HepG2 (cell line): Measurements from ENCODE around the gene ELMOD3. TPM values are rescaled to one million over a fixed set of nuclear protein-coding genes. Genes with fewer than 3 reads are reported as not detected.

Source experiments
- ATAC-seq: fragments of 200-7000 bp; cut with Tn5 transposase; 3 replicates; pipeline ENCODE4 v1.9.1; 2020; ENCODE audit warnings: mild to moderate bottlenecking, moderate library complexity
- BruUV-seq: library from RNA; stranded (reverse); fragments of 400-500 nt; replicated peaks from 2 replicates; lab custom pipeline; 2021; lab: Mats Ljungman, UMichigan
- CTCF ChIA-PET: fragments of 300-600 bp; formaldehyde crosslinking; extraction: SDS; loops from one replicate; lab custom pipeline; 2021; ENCODE audit warnings: low total read pairs, inconsistent platforms, low intra/inter-chr PET ratio; lab: Yijun Ruan, JAX
- POLR2A ChIA-PET: fragments of 350-600 bp; sonication (Branson Sonifier 250); formaldehyde crosslinking; loops from one replicate; lab custom pipeline; 2020; ENCODE audit warnings: antibody characterized with exemption, inconsistent platforms; lab: Yijun Ruan, JAX
- DNase-seq: peaks from one replicate; pipeline ENCODE4 v3.0.0-alpha.2; 2015; ENCODE audit warnings: low spot score
- FAIRE-seq: peaks from 3 replicates; lab custom pipeline; 2011; peaks lifted over from hg19 to GRCh38; lab: Jason Lieb, UNC
- H2AFZ ChIP-seq: one replicate; pipeline ENCODE4 v1.6.1; 2011; ENCODE audit warnings: low read length, inconsistent platforms
- H3K27ac ChIP-seq: fragments of 300-600 bp; 3 replicates; pipeline ENCODE4 v1.8.0; 2011; ENCODE audit warnings: mixed run types, mild to moderate bottlenecking, mixed read lengths, low read length, inconsistent platforms; ENCODE audit not compliant: insufficient read depth; ENCODE audit errors: extremely low read length
- H3K27me3 ChIP-seq, 2 experiments: fragments of 200-600 bp in 1 of 2; 2 replicates in 1 of 2; 3 replicates in 1 of 2; pipeline versions ENCODE4 v1.6.0 to v1.8.0; 2011; ENCODE audit warnings: low read length in 2 of 2, mild to moderate bottlenecking in 2 of 2, moderate library complexity in 2 of 2, inconsistent platforms in 1 of 2; ENCODE audit not compliant: insufficient read depth in 2 of 2, control insufficient read depth in 1 of 2
- H3K36me3 ChIP-seq, 2 experiments: fragments of 200-600 bp in 1 of 2; replicated peaks in 1 of 2; 2 replicates in 1 of 2; 3 replicates in 1 of 2; pipeline versions ENCODE4 v1.5.1 to v1.8.0; 2011; ENCODE audit warnings: low read length in 2 of 2, inconsistent platforms in 1 of 2; ENCODE audit not compliant: insufficient read depth in 2 of 2, control insufficient read depth in 1 of 2
- H3K4me1 ChIP-seq: 2 replicates; pipeline ENCODE4 v1.5.1; 2012; ENCODE audit warnings: low read length, inconsistent platforms; ENCODE audit not compliant: insufficient read depth
- H3K4me2 ChIP-seq: 2 replicates; pipeline ENCODE4 v1.6.0; 2011; ENCODE audit warnings: low read depth, low read length, inconsistent platforms
- H3K4me3 ChIP-seq, 3 experiments: fragments of 200-600 bp in 1 of 3; sonication (generic), shearing (Covaris generic) in 1 of 3; replicated peaks in 1 of 3; 2 replicates each; pipeline ENCODE4 v1.5.1; 2011 to 2016; ENCODE audit warnings: low read length in 3 of 3, inconsistent platforms in 2 of 3, low read depth in 2 of 3, mild to moderate bottlenecking in 2 of 3, control low read depth in 1 of 3, mixed read lengths in 1 of 3; ENCODE audit not compliant: insufficient read depth in 1 of 3
- H3K79me2 ChIP-seq: one replicate; pipeline ENCODE4 v1.6.1; 2011; ENCODE audit warnings: low read length, inconsistent platforms; ENCODE audit not compliant: insufficient read depth
- H3K9ac ChIP-seq: 2 replicates; pipeline ENCODE4 v1.6.0; 2011; ENCODE audit warnings: mild to moderate bottlenecking, low read depth, low read length, inconsistent platforms; ENCODE audit not compliant: insufficient read depth
- H3K9me3 ChIP-seq: 2 replicates; pipeline ENCODE4 v1.5.1; 2012; ENCODE audit warnings: mild to moderate bottlenecking, low read length
- H4K20me1 ChIP-seq: 2 replicates; pipeline ENCODE4 v1.6.0; 2011; ENCODE audit warnings: inconsistent platforms, mild to moderate bottlenecking, low read length, moderate library complexity; ENCODE audit not compliant: insufficient read depth
- CEBPG ChIP-seq: IDR thresholded peaks from 2 replicates; pipeline ENCODE4 v1.6.1; 2016
- MYNN ChIP-seq: sonication (generic); formaldehyde crosslinking; IDR thresholded peaks from 2 replicates; pipeline ENCODE4 v1.4.0; 2020; ENCODE audit warnings: mild to moderate bottlenecking, low read depth, missing genetic modification reagents
- MYPOP ChIP-seq: sonication (generic); formaldehyde crosslinking; IDR thresholded peaks from 2 replicates; pipeline ENCODE4 v1.8.1; 2023; ENCODE audit warnings: mild to moderate bottlenecking, moderate library complexity, missing genetic modification reagents
- PAF1 ChIP-seq: IDR thresholded peaks from 2 replicates; pipeline ENCODE4 v1.6.1; 2016; ENCODE audit warnings: missing genetic modification reagents, missing compliant biosample characterization
- POLR2A ChIP-seq, 2 experiments: IDR thresholded peaks; 2 replicates each; pipeline ENCODE4 v1.6.1; 2011; ENCODE audit warnings: low read depth in 2 of 2, low read length in 2 of 2, mild to moderate bottlenecking in 1 of 2, moderate library complexity in 1 of 2; ENCODE audit not compliant: insufficient read depth in 1 of 2
- TARDBP ChIP-seq: sonication (generic); formaldehyde crosslinking; IDR thresholded peaks from 2 replicates; pipeline ENCODE4 v1.8.0; 2022; ENCODE audit warnings: mild to moderate bottlenecking, missing genetic modification reagents
- TCF12 ChIP-seq, 2 experiments: fragments of 450-650 bp in 1 of 2; sonication (generic) in 1 of 2; formaldehyde crosslinking in 1 of 2; IDR thresholded peaks; 2 replicates each; pipeline versions ENCODE4 v1.6.1 to v1.8.0; 2017 to 2022; ENCODE audit warnings: antibody characterized with exemption in 1 of 2, mild to moderate bottlenecking in 1 of 2, missing genetic modification reagents in 1 of 2, moderate library complexity in 1 of 2
- U2AF1 ChIP-seq: fragments of 200-400 bp; formaldehyde crosslinking; optimal IDR thresholded peaks from 2 replicates; pipeline ENCODE3; 2017; ENCODE audit warnings: mild to moderate bottlenecking, low read depth, low read length
- ZBTB46 ChIP-seq: sonication (generic); formaldehyde crosslinking; IDR thresholded peaks from 2 replicates; pipeline ENCODE4 v1.4.0; 2020; ENCODE audit warnings: mild to moderate bottlenecking, missing genetic modification reagents, borderline replicate concordance
- ZBTB7B ChIP-seq: sonication (generic); formaldehyde crosslinking; IDR thresholded peaks from 2 replicates; pipeline ENCODE4 v1.4.0; 2020; ENCODE audit warnings: missing genetic modification reagents
- ZEB1 ChIP-seq: IDR thresholded peaks from 2 replicates; pipeline ENCODE4 v1.6.1; 2012; ENCODE audit warnings: mild to moderate bottlenecking, low read depth, inconsistent platforms; ENCODE audit not compliant: insufficient replicate concordance
- ZNF121 ChIP-seq: sonication (generic); formaldehyde crosslinking; IDR thresholded peaks from 2 replicates; pipeline ENCODE4 v1.5.0; 2020; ENCODE audit warnings: mild to moderate bottlenecking, missing genetic modification reagents
- ZNF138 ChIP-seq: sonication (generic); formaldehyde crosslinking; IDR thresholded peaks from 2 replicates; pipeline ENCODE4 v1.5.0; 2020; ENCODE audit warnings: mild to moderate bottlenecking, low read depth, missing genetic modification reagents
- ZNF180 ChIP-seq: sonication (generic); formaldehyde crosslinking; IDR thresholded peaks from 2 replicates; pipeline ENCODE4 v1.4.0; 2020; ENCODE audit warnings: low read depth, missing genetic modification reagents, borderline replicate concordance
- ZNF234 ChIP-seq: sonication (generic); formaldehyde crosslinking; conservative IDR thresholded peaks from 2 replicates; pipeline ENCODE4 v1.5.1; 2020; ENCODE audit warnings: mild to moderate bottlenecking, missing genetic modification reagents
- ZNF281 ChIP-seq: sonication (generic); formaldehyde crosslinking; IDR thresholded peaks from 2 replicates; pipeline ENCODE4 v1.4.0; 2020; ENCODE audit warnings: missing genetic modification reagents, borderline replicate concordance
- ZNF432 ChIP-seq: sonication (generic); formaldehyde crosslinking; IDR thresholded peaks from 2 replicates; pipeline ENCODE4 v1.5.0; 2020; ENCODE audit warnings: missing genetic modification reagents, mild to moderate bottlenecking, borderline replicate concordance
- WGBS: methylation state at CpG from one replicate; pipeline ENCODE4 v1.1.6; 2017; ENCODE audit warnings: low lambda C conversion rate; 5-methylcytosine and 5-hydroxymethylcytosine counted together
- in situ Hi-C: cut with HindIII; loops from 2 replicates; pipeline ENCODE4 v1.10.0; 2017; ENCODE audit warnings: low pct_unique_long_range_greater_than_20kb; ENCODE audit not compliant: extremely low pct_ligation_motif_present
- intact Hi-C: fragments of 100-400 bp; cut with micrococcal nuclease; formaldehyde crosslinking; loops from one replicate; pipeline ENCODE4 v1.10.0; 2022; ENCODE audit not compliant: unreplicated experiment
- polyA plus RNA-seq, 8 experiments: library from polyadenylated mRNA; depleted of rRNA in 3 of 8; stranded (reverse) in 7 of 8; unstranded in 1 of 8; fragments of >200 nt; fragmentation: Illumina TruSeq in 4 of 8; extraction: Trizol in 4 of 8; gene quantifications; 2 replicates each; pipeline versions ENCODE4 v1.2.1 to v1.2.3, GENCODE V29; 2011 to 2016; ENCODE audit warnings: low read depth in 4 of 8, missing spikeins in 1 of 8, mixed read lengths in 1 of 8; ENCODE audit not compliant: insufficient read depth in 1 of 8
- total RNA-seq, 5 experiments: library from RNA; depleted of rRNA; stranded (reverse); fragments of >200 nt; fragmentation: Illumina TruSeq; extraction: Trizol; gene quantifications; 2 replicates each; pipeline ENCODE4 v1.2.3, GENCODE V29; 2016; ENCODE audit warnings: low read depth in 1 of 5

The ELMOD3 gene
- total and polyA plus RNA-seq, 2 of the 13 experiments (the other 11 are each of a cell fraction or from before 2014, with no cell fraction given) = 13.3 to 19.5 TPM

- no peak for TF ChIP-seq ZBTB46
- TF ChIP-seq TCF12 (IDR thresholded peaks at IDR 0.05) = no peak
- TF ChIP-seq TCF12 (CRISPR knock-in tag; IDR thresholded peaks at IDR 0.05) = peak; percentile 87; the same call in 1 of the 2 replicates
- TF ChIP-seq PAF1 = no peak
These were observed 66.9 kb downstream of the ELMOD3 start (continued) for GRCh38 chr2:85421260-85422071.

- POLR2A ChIA-PET = interaction anchor here (0.5 to 5.7 kb wide), 26 partner anchors 8 to 446 kb away, joined by 3 to 363 read pairs (median 6); partner anchors contain the start of genes C2orf68, ELMOD3, GGCX and MAT2A
- intact Hi-C loops (loop anchor here (5.0 kb wide), 2 partner anchors 175 to 190 kb away; partner anchors contain the start of genes C2orf68 and RNF181), in situ Hi-C loops (loop anchor here (5.0 kb wide), 2 partner anchors 45 to 130 kb away; no protein-coding TSS in a partner anchor)
- Histone ChIP-seq H3K9ac (0 out of 2 replicates have a peak overlapping the region, but pooled peaks have one; percentile 4), H3K4me3 (peak overlapping the region in 2 of 3 experiments; percentile 49 to 97; a peak in 4 of 6 replicates), H3K27ac (no peak overlapping the region), H3K4me2 (peak overlapping the region; percentile 97), H3K9me3 (no peaks in the 10 kb centered on the region), H4K20me1 (no peaks in the 10 kb centered on the region), H3K4me1 (peaks cover 58% of the 10 kb centered on the region), H3K36me3 (no peaks in the 10 kb centered on the region), H2AFZ (no peak overlapping the region), H3K27me3 (no peaks in the 10 kb centered on the region; a peak in 2 of 5 replicates), H3K79me2 (peaks cover 4% of the 10 kb centered on the region)
- ATAC-seq = no peak
- FAIRE-seq = no peak
- WGBS = 1% methylated on average over 2 of the region's 2 CpGs
- DNase-seq = no peak
- no TSS peak for BruUV-seq
- CTCF ChIA-PET = interaction anchor here (2.7 to 2.8 kb wide), 2 partner anchors 116 to 129 kb away, joined by 25 to 45 read pairs; partner anchors contain the start of gene MAT2A
- TF ChIP-seq ZNF180 (CRISPR knock-in tag) (no peak), ZNF138 (CRISPR knock-in tag) (no peak), MYNN (no peak), U2AF1 (no peak), POLR2A (IDR thresholded peaks at IDR 0.05; ENCODE audit: insufficient read depth in 1 of 2, low read depth in 2 of 2, low read length in 2 of 2) (0 out of 4 replicates have a peak, but pooled peaks of 1 of the 2 experiments have one; percentile 0), TARDBP (CRISPR knock-in tag) (no peak), ZNF281 (CRISPR knock-in tag) (no peak), ZNF432 (CRISPR knock-in tag) (no peak), ZNF121 (CRISPR knock-in tag) (peak; percentile 52; the same call in 1 of the 2 replicates), CEBPG (CRISPR knock-in tag) (no peak), ZNF234 (CRISPR knock-in tag) (no peak), ZEB1 (peak; percentile 4), ZBTB7B (CRISPR knock-in tag) (no peak), MYPOP (no peak)
These were observed 67.5 kb downstream of the ELMOD3 start for GRCh38 chr2:85422072-85422457.
